NK-92 (cell line): Measurements from ENCODE around the gene CFAP61.
"Not testable (repeated sequence)": the region's sequence is repeated elsewhere in the genome, so short reads cannot be mapped to it uniquely, and the experiment has no call there.

Source experiments
- DNase-seq: peaks from one replicate; lab custom pipeline; 2025; ENCODE audit not compliant: unreplicated experiment; lab: John Stamatoyannopoulos, UW

CFAP61 gene

DNA sequence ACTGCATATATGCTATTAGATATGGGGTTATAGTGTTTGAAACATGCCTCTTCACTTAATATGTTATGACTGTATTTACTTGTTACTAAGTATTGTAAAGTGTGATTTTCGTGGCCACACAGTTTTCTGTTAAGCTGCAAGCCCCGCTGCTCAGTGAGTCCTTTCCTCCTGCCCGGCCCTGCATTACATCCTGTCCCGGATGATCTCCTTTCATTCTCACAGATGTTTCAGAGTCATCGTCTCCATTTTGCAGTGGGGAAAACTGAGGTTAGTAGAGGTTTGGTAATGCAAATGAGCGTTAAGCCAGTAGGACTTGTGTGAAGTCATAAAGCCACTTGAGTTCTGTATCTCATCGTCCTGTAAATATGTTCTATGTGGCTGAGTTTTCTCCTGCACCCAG lies 155.5 kb downstream of the CFAP61 start:
- DNase-seq: no peak

DNA sequence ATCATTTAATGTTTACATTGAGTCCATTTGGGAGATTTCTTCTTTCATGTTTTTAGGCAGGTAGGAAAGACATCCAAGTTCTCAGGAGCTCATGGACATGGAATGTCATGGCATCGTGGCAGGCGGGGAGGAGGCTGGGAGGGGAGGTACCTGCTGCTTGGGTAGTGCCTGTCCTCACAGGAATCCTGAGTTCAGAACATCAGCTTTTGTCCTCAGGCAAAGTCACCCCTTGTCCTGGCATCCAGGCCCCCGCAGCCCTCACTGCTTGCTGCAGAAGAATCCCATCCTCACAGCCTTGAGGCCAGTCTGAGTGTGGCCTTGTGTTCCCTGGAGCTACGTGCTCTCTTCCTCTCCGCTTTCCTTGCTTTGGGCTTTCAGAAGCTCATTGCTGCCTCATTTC lies 157.4 kb downstream of the CFAP61 start:
- DNase-seq: no peak

DNA sequence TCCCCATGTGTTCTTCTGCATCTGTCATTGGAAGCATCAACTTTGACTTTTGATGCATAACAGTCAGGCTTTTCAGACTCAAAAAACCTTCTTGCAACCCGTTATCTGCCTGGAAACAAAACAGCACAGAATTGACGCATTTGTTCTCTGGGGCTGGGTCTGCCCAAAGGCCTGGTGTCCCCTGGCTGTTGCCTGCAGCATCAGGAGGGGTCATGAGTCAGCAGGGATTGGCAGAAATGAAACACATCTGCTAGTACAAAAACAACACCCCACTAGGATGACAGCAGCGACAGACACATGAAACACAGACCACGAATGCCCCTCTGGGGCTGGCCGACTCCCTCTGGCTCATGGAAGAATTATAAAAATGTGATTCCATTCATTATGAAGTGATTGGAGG lies 158.0 kb downstream of the CFAP61 start:
- no peak for DNase-seq

DNA sequence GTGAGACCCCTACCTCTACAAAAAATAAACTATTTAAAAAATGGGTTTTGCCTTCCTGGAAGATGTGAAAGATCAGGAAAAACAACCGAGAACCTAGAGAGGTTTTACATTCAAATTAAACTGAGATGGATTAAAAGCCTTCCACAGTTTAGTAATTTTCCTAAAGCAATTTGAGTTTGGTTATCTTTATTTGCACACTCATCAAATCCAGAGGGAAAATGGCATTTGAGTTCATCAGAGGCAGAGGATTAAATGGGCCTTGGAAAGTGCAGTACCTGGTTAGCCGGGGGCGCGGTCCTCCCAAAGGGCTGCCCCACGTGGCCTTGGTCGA lies 158.6 kb downstream of the CFAP61 start:
- DNase-seq: no peak

DNA sequence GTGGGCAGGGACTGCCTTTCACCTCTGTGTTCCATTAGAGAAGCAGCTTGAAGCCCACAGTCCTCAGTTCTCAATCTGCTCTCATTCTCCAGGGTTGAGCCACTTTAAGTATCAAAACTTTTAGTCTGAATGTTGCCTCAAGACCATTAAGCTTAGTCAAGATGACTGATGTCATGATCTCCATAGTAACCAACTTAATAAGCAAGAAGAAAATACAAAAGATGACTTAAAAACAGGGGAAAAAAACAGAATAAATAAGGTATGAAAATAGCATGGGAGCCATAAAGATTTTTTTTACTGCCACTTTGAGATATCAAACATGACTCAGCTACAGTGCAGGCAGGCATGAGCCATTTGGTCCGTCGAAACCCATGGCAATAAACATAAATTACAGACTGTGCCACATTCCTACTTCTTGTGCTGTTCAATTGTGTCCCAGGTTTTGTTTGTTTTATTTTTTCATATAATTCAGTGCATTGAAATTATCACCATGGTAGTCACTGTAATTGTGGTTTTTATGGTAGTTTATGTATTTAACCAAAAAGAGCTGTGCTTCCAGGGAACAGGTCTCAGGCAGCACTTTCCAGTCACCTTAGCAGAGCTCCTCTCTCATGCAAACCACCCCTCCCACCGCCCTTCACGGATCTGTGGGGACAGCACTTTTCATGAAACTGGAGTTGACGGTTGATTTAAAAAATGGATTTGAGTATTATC lies 159.1 kb downstream of the CFAP61 start:
- DNase-seq: no peak

DNA sequence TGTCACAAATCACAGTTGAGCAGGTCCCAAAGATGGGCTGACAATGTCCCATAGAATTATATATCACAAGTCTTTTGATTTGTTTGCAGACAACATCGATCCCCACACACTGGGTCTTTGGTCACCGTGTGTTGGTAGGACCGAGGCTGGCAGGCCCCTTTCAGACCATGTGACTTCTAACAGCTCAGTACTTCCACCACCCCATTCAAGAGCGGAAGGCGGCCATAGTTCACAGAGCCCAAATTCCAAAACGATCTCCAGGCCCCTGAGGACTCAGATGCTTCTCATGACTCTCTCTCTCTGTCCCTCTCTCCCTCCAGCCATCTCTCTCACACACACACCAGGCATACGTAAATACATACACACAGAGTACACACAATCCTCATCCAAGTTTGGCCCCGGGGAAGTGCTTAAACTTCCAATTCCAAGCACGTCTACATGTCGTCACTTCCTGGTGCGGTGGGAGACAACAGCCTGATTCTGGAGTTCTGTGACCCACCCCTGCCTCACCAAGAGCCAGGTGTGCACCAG lies 159.7 kb downstream of the CFAP61 start:
- no peak for DNase-seq

DNA sequence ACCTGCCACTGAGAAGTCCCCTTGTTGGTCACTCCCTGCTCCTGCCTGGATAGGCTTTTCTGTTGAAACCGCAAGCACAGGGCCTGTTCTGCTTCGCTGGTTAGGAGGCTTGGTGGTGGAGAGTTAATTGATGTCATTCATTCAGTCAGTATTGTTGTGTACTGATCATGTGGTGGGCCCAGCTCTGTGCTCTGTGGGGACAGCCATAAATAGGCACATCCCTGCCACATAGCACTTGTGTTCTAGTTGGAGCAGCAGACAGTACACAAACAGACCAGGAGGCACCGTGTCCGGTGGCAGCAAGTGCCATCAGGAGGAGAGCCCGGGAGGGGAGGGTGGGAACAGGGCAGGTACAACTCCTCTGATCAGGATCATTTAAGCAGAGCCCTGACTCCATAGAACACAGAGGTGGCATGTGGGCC lies 160.4 kb downstream of the CFAP61 start:
- no peak for DNase-seq

DNA sequence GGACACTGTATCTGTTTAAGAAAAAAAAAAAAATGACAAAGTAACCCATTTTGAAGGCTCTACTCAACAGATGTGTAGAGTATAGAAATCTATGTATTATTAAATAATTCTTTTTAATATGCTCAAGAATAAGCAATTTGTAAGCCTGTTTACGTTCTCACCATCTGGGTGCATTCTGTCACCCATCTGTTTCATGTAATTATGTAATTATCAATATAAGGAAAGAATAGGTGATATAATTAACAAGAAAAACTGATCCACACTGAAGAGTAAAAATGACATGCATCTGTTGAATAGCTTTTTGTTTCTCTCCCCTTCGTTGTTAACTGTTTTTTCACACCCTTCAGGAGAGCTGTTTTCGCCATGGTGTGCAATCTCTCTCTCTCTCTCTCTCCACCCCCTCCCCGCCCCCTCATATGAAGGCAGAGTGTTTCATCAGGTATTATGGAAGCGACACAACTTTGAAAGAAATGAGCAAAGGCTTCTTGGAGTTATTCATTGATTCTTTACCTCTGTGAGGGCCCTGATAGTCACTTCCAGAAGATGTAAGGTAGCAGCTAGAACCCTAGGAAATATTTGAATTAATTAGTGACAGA lies 161.3 kb downstream of the CFAP61 start:
- no peak for DNase-seq

DNA sequence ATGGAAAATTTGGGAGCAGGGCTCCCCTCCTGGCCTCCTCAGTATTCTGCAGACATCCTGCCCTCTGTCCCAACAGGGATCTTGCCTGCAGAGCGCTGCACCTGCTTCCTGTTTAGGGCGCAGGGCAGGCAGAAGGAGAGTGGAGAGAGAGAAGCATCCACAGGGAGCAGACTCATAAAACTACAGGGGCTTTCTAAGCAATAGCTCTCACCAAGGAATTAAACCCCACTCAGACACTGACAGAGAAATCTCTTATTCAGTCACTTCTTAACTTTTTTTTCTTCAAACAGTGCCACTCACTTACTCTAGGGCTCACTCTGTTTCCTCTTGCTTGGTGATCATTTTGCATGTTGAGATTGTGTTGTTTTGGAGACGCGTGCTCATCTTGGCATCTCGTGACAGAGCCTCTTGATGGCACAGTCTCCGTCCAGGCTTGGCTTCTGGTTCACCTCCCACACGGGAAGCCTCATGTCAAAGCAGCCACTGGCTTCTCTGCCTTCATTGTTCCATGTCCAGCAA lies 162.5 kb downstream of the CFAP61 start:
- DNase-seq: no peak

DNA sequence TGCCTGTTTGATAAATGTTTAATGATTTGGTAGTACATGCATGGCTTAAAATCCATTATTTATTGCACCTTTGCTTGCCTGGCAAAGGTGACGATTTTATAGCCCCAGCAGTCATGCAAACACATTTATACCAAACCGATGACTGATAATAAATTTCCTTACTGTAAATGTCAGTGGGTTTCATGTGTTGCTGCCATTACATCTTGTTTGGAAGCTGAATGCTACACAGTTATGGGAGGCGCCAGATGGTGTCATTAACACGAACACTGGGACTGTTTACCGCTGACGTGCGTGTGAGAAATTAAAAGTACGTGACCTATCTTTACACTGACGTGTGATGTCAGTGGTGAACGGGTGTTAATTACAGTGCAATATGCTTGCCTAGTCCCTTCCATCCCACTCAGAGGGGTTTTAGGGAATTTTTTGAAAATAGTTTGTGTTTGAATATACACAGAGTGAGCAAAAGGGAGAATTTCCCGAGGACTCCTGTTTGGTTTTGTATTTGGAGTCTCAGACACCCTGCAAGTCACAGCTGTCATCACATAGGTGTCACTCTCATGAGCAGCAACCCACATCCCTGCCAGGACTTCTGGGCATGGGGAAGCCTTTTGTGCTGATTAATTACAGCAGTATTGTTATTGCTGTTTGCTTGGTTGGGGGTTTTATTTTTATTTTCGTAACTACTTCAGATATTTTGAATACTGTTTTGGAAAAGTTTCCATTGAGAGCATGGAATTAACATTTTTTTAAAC lies 163.8 kb downstream of the CFAP61 start:
- no peak for DNase-seq

DNA sequence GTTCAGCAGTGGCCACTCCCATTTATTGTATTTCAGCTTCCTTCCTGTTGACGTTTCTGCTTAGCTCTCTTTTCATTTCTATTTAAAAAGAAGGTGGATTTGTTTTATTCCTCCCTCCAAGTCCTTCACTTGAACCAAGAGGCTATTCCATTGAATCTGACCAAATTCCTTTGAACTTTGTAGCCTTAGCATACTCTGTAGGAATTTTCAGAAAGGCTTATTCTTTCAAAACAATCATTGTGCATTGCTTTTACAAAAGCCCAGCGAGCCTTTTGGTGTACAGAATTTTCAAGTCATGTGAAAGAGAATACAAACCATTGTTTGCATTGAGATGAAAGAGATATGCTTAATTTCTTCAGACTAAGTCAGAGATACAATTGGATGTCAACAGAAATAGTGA lies 164.6 kb downstream of the CFAP61 start:
- no peak for DNase-seq

DNA sequence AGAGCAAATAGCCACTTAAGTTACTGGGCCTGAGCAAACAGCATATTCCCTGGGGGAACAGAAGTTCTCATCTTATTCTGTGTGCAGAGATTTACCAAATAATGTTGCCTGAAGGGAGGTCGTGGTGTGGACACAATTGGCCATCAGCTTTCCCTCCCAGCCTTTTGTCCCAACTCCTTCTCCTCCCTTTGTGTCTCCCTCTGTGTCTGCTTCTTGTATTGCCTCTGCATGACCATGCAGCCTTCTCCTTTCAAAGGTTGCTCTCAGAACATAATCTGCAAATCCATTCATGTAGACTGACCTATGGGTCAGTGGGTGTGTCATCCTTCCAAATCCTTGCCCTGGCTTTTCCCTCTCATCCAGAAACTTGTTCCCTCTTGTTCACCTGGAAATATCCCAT lies 165.3 kb downstream of the CFAP61 start:
- no peak for DNase-seq

DNA sequence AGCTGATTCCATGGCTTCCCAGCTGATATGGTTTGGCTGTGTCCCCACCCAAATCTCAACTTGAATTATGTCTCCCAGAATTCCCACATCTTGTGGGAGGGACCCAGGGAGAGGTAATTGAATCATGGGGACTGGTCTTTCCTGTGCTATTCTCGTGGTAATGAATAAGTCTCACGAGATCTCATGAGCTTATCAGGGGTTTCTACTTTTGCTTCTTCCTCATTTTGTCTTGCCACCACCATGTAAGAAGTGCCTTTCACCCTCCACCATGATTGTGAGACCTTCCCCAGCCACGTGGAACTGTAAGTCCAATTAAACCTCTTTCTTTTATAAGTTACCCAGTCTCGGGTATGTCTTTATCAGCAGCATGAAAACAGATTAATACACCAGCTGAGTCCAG lies 165.8 kb downstream of the CFAP61 start:
- DNase-seq: not testable (repeated sequence)

DNA sequence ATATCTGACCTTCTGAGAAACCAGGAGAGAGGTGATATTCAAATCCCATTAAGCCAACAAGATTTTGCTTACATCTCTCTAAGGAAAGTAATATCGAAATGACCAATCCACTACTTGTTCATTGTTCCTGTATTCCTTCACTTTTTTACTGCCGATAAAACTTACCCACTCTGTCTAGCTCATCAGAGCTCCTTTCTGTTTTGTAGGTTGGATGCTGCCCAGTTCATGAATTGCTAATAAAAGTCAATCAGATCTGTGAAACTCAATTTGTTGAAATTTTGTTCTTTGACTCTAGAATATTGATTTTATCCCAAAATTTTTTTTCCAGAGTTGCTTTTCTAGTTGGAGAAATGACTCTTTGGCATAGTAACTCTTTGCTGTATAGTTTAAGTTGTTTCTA lies 166.7 kb downstream of the CFAP61 start:
- no peak for DNase-seq

DNA sequence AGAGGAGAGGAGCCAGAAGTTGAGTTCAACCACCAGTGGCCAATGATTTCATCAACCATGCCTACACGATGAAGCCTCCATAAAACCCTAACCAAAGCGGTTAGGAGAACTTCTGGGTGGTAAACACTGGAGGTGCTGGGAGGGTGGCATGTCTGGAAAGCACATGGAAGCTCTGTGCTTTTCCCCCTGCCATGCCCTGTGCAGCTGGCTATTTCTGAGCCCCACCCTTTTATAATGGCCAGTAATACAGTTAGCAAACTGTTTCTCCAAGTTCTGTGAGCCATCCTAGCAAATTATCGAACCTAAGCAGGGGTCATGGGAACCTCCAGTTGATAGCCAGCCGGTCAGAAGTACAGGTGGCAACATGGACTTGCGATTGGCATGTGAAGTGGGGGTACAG lies 167.8 kb downstream of the CFAP61 start:
- DNase-seq: no peak

DNA sequence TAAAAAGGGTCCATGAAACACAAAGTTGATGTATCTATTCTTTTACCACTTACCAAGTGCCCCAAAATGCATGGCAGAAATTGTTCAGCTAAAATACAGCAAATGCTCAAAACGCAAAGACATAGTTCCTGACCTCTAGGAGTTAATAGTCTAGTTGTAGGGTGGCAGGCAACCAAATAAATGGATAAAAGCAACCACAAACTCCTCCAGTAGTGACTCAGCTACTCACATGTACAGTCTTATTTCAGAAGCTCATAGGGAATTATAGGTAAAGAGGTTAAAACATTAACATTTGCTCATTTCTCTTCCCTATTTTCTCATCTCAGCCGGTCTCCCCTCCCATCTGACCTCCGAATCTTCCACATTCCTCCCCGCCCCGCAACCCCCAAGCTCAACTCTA lies 171.6 kb downstream of the CFAP61 start:
- DNase-seq: no peak

DNA sequence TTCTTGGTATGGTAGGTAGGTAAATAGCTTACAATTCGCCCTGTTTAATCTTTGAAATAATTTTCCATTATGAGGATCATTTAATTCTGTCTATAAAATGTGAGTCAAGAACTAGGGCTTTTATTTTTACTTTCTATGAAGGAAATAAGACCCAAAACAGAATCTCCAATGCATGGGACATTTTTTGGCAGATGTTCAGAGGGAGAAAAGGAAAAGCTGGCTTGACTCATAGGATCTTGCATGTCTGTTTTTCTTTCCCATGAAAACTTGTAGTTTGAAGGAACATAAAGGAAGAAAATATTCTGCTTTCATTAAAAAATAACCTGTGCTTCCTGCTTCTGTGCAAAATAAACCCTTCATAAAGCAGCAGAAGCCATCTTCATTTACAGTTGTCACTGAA lies 172.5 kb downstream of the CFAP61 start:
- DNase-seq: no peak

DNA sequence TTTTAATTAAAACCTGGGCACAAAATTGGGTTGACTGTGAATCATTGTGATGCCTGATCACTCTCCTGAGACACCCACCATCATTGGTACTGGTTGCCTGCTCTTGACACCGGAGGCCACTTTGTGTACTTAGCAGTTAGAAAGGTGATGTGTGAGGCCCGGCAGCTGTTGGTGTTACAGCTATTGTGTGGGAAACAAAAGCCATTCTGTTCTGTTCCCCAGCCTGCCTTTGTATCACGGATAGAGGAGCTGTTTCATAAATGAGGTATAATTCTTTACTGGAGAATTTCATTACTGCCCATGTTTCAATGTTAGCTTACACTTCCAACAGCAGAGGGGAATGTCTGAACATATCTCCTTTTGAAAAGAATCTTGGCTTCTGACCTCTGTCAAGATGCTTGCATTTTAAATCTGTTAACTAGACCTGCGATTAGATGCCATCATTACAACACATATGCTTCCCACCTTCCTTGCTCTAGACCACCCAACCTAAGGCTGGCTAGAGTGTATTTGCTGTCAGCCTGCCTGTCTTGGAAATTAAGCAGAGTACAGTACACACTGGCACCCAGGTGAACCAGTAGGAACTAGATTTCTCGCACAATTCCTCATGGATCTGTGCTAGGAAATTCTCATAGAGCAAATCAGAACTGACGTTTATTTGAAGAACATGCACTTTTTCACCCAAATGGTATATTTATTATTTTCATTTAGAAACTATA lies 173.2 kb downstream of the CFAP61 start:
- DNase-seq: no peak

DNA sequence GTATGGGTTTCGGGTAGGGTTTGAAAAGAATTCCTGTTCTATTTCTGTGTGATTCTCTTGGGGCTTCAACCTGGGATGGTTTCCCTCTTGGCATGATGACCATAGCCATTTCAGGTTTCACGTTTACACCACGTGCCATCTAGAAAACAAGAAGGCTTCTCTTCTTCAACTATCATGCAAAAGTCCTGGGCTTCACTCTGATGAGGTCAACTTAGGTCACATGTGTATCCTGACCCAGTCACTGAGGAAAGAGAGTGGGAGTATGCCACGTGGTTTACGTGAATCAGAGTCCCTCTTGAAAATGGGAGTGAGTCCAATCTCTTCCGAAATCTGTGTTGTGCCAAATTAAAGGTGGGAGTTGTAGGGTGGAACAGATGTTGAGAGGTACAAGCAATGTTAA lies 174.2 kb downstream of the CFAP61 start:
- DNase-seq: no peak

DNA sequence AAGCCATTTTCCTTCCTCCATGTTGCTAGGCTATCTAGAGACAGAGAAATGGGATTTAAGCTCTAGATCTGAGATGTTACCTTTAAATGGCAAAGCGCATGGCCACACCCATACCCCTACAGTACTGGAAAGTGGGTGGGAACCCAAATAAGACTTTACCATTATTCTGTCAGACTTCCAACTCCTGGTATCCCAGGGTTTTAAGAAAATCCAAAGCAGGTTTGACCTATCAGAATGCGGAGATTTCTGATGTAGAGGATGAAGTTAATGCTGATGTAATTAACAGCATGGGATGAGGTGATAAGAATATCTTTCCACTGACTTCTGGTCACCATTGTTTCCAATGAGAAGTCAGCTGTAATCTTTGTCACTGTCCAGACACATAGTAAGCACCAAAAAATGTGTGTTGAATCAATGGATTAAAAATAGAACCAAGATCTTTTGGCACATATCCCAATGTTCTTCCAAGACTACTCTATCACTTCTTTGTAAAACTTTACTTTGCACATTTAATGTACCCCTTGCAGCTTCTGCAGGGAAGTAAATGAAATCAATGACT lies 174.8 kb downstream of the CFAP61 start:
- DNase-seq: no peak

DNA sequence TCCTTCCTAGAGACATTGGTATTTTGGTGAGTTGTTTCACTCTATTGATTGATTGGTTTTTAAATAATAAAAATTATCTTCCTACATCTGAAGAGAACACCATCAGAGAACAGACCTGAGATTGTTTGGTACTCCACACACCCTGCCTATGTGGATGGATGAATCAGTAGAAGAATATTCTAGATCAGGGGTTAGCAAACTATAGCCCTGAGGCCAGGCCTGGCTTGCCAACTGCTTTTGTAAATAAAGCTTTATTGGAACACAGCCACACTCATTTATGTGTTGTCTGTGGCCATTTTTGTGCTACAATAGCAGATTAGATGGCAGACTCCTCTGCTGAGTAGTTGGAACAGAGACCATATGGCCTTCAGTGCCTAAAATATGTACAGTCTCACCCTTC lies 176.0 kb downstream of the CFAP61 start:
- DNase-seq: no peak
